MCF 10A (cell line): ENCODE results near the gene TTC21A. TPM values are rescaled to one million over a fixed set of nuclear protein-coding genes. Genes with fewer than 3 reads are reported as not detected.

Experiments used
- BruUV-seq: library from RNA; stranded (reverse); fragments of 400-500 nt; replicated peaks from 2 replicates; lab custom pipeline; 2021; lab: Mats Ljungman, UMichigan
- CTCF ChIA-PET: fragments of 300-600 bp; sonication (Branson Sonifier 250); formaldehyde crosslinking; extraction: SDS; loops from one replicate; lab custom pipeline; 2021; ENCODE audit warnings: antibody characterized with exemption, inconsistent platforms; lab: Yijun Ruan, JAX
- POLR2A ChIA-PET: fragments of 300-600, 350-650 bp; sonication (Branson Sonifier 250); formaldehyde crosslinking; extraction: SDS; loops from one replicate; lab custom pipeline; 2020; ENCODE audit warnings: antibody characterized with exemption, inconsistent platforms; lab: Yijun Ruan, JAX
- DNase-seq: peaks from one replicate; pipeline ENCODE4 v3.0.0-alpha.2; 2018; ENCODE audit not compliant: unreplicated experiment
- H3K27ac Mint-ChIP-seq: one replicate; pipeline ENCODE4 v1.8.0; 2022; ENCODE audit warnings: mild to moderate bottlenecking, low read depth, mixed read lengths; ENCODE audit not compliant: unreplicated experiment
- H3K27me3 Mint-ChIP-seq: one replicate; pipeline ENCODE4 v1.8.0; 2022; ENCODE audit warnings: mixed read lengths; ENCODE audit not compliant: insufficient read depth, unreplicated experiment
- H3K36me3 Mint-ChIP-seq: one replicate; pipeline ENCODE4 v1.8.0; 2022; ENCODE audit warnings: mild to moderate bottlenecking, moderate library complexity, mixed read lengths; ENCODE audit not compliant: insufficient read depth, unreplicated experiment
- H3K4me1 Mint-ChIP-seq: one replicate; pipeline ENCODE4 v1.8.0; 2022; ENCODE audit warnings: mixed read lengths; ENCODE audit not compliant: insufficient read depth, unreplicated experiment
- H3K4me3 Mint-ChIP-seq: one replicate; pipeline ENCODE4 v1.8.0; 2022; ENCODE audit warnings: mild to moderate bottlenecking, moderate library complexity, mixed read lengths; ENCODE audit not compliant: unreplicated experiment
- H3K9me3 Mint-ChIP-seq: one replicate; pipeline ENCODE4 v1.8.0; 2022; ENCODE audit warnings: mixed read lengths; ENCODE audit not compliant: unreplicated experiment
- CTCF ChIP-seq: fragments of 200-600 bp; IDR thresholded peaks from one replicate; pipeline ENCODE4 v1.8.0; 2022; ENCODE audit warnings: antibody characterized with exemption, mild to moderate bottlenecking; ENCODE audit not compliant: unreplicated experiment
- intact Hi-C: fragments of 100-400 bp; cut with micrococcal nuclease; formaldehyde crosslinking; loops from 2 replicates; pipeline ENCODE4 v1.14.1; 2022
- total RNA-seq: library from RNA; stranded (reverse); gene quantifications from 2 replicates; pipeline ENCODE4 v1.2.3, GENCODE V29; 2022

TTC21A gene
- total RNA-seq, 1 experiment from 2014 or later = 2.1 TPM

GRCh38 chr3:39098473-39099000 lies 8.9 kb upstream of the TTC21A start:
- H3K4me3 Mint-ChIP-seq = no peak overlapping the region
- H3K9me3 Mint-ChIP-seq = no peaks in the 10 kb centered on the region
- no peak overlapping the region for H3K27ac Mint-ChIP-seq
- BruUV-seq = no TSS peak
- no peaks in the 10 kb centered on the region for H3K27me3 Mint-ChIP-seq
- H3K4me1 Mint-ChIP-seq = peaks cover 3% of the 10 kb centered on the region
- TF ChIP-seq CTCF = no peak
- intact Hi-C loops = no loop called here
- no peak for DNase-seq
- ChIA-PET CTCF (interaction anchor here (0.6 to 2.2 kb wide), 4 partner anchors 46 to 225 kb away, joined by 3 to 7 read pairs (median 3); no protein-coding TSS in a partner anchor), POLR2A (no interaction called here)
- peaks cover 55% of the 10 kb centered on the region for H3K36me3 Mint-ChIP-seq

GRCh38 chr3:39099242-39099641 lies 8.2 kb upstream of the TTC21A start:
- no TSS peak for BruUV-seq
- ChIA-PET CTCF (interaction anchor here (2.2 kb wide), 1 partner anchor 192 kb away, joined by 7 read pairs; no protein-coding TSS in a partner anchor), POLR2A (no interaction called here)
- H3K27ac Mint-ChIP-seq = no peak overlapping the region
- H3K4me1 Mint-ChIP-seq = peaks cover 7% of the 10 kb centered on the region
- TF ChIP-seq CTCF = no peak
- DNase-seq = no peak
- H3K36me3 Mint-ChIP-seq = peaks cover 48% of the 10 kb centered on the region
- no peaks in the 10 kb centered on the region for H3K9me3 Mint-ChIP-seq
- no peaks in the 10 kb centered on the region for H3K27me3 Mint-ChIP-seq
- intact Hi-C loops = no loop called here
- no peak overlapping the region for H3K4me3 Mint-ChIP-seq

GRCh38 chr3:39099738-39100499 lies 7.6 kb upstream of the TTC21A start:
- ChIA-PET POLR2A (no interaction called here), CTCF (interaction anchor here (1.1 to 1.6 kb wide), 2 partner anchors 90 to 192 kb away, joined by 3 to 7 read pairs; no protein-coding TSS in a partner anchor)
- H3K27me3 Mint-ChIP-seq = no peaks in the 10 kb centered on the region
- no TSS peak for BruUV-seq
- peaks cover 10% of the 10 kb centered on the region for H3K4me1 Mint-ChIP-seq
- TF ChIP-seq CTCF = no peak
- H3K36me3 Mint-ChIP-seq = peaks cover 42% of the 10 kb centered on the region
- no peaks in the 10 kb centered on the region for H3K9me3 Mint-ChIP-seq
- no peak overlapping the region for H3K4me3 Mint-ChIP-seq
- no peak overlapping the region for H3K27ac Mint-ChIP-seq
- no peak for DNase-seq
- intact Hi-C loops = no loop called here

- no peak for DNase-seq
- H3K27me3 Mint-ChIP-seq = no peaks in the 10 kb centered on the region
- peaks cover 37% of the 10 kb centered on the region for H3K36me3 Mint-ChIP-seq
- H3K27ac Mint-ChIP-seq = no peak overlapping the region
- no peak overlapping the region for H3K4me3 Mint-ChIP-seq
- no TSS peak for BruUV-seq
- no peak for TF ChIP-seq CTCF
- intact Hi-C loops = no loop called here
- ChIA-PET POLR2A (no interaction called here), CTCF (interaction anchor here (0.7 to 2.3 kb wide), 4 partner anchors 8 to 599 kb away, joined by 3 to 7 read pairs (median 4); no protein-coding TSS in a partner anchor)
- H3K4me1 Mint-ChIP-seq = peaks cover 15% of the 10 kb centered on the region
- no peaks in the 10 kb centered on the region for H3K9me3 Mint-ChIP-seq
Observed at GRCh38 chr3:39100500-39100886, 7.0 kb upstream of the TTC21A start.
